AG09309 (cell line): Measurements from ENCODE around the gene KCTD16.

Experiments used
- DNase-seq: peaks from one replicate; pipeline ENCODE4 v3.0.0-alpha.2; 2010; ENCODE audit warnings: low read depth
- H3K4me3 ChIP-seq: 2 replicates; pipeline ENCODE4 v1.5.1; 2011; ENCODE audit warnings: mild to moderate bottlenecking, low read depth, low read length, moderate library complexity; ENCODE audit not compliant: control insufficient read depth
- CTCF ChIP-seq: IDR thresholded peaks from 2 replicates; pipeline ENCODE4 v1.5.1; 2011; ENCODE audit warnings: mild to moderate bottlenecking, low read depth, low read length, inconsistent platforms; ENCODE audit not compliant: insufficient read depth, control insufficient read depth; ENCODE audit errors: missing control alignments

Gene KCTD16

GRCh38 chr5:144504929-144505577 is 334.4 kb downstream of the KCTD16 start:
- no peak for TF ChIP-seq CTCF
- no peak for DNase-seq
- no peak overlapping the region for H3K4me3 ChIP-seq

GRCh38 chr5:144510845-144511579 is 340.3 kb downstream of the KCTD16 start:
- H3K4me3 ChIP-seq, result no peak overlapping the region
- TF ChIP-seq CTCF, result no peak
- no peak for DNase-seq

GRCh38 chr5:144511580-144512072 is 341.0 kb downstream of the KCTD16 start:
- TF ChIP-seq CTCF, result no peak
- H3K4me3 ChIP-seq, result no peak overlapping the region
- no peak for DNase-seq

- no peak for DNase-seq
- no peak for TF ChIP-seq CTCF
- no peak overlapping the region for H3K4me3 ChIP-seq
Measured at GRCh38 chr5:144522698-144523097, 352.0 kb downstream of the KCTD16 start.

GRCh38 chr5:144525000-144525399 is 354.3 kb downstream of the KCTD16 start:
- no peak for TF ChIP-seq CTCF
- no peak for DNase-seq
- no peak overlapping the region for H3K4me3 ChIP-seq

GRCh38 chr5:144531188-144531587 is 360.5 kb downstream of the KCTD16 start:
- TF ChIP-seq CTCF, result no peak

More at GRCh38 chr5:144531188-144531587, 360.5 kb downstream of the KCTD16 start:
- H3K4me3 ChIP-seq, result no peak overlapping the region
- DNase-seq, result no peak
